ENCODE results near the gene TCERG1L. TPM values are rescaled to one million over a fixed set of nuclear protein-coding genes. Genes with fewer than 3 reads are reported as not detected.

TCERG1L gene
- total RNA-seq, 1 donor from 2014 or later, result not detected

DNA sequence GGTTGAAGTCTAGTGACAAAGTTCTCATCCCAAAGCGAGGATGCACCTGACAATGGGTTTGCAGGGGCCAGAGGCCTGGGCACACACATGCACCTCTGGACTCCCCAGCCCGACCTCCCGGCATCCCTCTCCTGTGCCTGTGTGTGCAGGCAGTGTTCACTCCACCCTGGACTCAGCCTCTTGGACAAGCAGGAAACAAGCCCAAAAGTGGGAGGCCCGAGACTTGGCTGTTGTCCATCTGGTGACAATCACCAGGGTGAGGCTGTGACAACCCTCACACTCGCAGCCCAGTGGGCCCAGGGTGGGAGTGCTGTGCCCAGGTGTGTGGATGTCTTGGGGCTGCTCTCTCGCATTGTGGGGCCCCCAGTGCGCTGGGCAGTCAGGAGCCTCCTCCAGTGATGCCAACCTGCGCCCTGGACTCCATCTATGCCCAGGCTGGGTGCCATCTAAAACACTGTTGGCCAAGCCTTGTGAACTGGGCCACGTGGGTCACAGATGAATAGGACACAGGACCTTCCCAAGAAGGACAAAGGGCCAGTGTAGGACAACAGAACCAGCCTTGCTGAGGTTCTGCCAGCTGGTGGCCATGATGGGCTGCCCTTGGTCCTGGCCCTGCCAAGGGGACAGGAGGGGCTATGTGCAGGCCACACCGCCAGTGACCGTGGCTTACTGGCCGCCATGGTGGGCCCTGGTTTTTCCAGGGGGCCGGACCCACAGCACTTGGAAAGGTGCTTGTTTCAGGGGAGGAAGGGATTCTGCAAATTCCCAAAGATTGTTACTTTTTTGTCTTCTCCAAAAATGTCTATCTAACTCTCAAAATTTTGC, 144.3 kb downstream of the TCERG1L start:
- no peak overlapping the region for H3K27ac ChIP-seq
- intact Hi-C loops (cut with DNase I), result no loop called here
- H3K9me3 ChIP-seq, result no peaks in the 10 kb centered on the region
- no peak overlapping the region for H3K4me3 ChIP-seq
- TF ChIP-seq POLR2A (IDR thresholded peaks at IDR 0.05) (no peak), POLR2AphosphoS5 (IDR thresholded peaks at IDR 0.05; ENCODE audit: insufficient read depth in 1 of 2, low read depth in 1 of 2) (no peak)
- TF ChIP-seq, protein P1, sequence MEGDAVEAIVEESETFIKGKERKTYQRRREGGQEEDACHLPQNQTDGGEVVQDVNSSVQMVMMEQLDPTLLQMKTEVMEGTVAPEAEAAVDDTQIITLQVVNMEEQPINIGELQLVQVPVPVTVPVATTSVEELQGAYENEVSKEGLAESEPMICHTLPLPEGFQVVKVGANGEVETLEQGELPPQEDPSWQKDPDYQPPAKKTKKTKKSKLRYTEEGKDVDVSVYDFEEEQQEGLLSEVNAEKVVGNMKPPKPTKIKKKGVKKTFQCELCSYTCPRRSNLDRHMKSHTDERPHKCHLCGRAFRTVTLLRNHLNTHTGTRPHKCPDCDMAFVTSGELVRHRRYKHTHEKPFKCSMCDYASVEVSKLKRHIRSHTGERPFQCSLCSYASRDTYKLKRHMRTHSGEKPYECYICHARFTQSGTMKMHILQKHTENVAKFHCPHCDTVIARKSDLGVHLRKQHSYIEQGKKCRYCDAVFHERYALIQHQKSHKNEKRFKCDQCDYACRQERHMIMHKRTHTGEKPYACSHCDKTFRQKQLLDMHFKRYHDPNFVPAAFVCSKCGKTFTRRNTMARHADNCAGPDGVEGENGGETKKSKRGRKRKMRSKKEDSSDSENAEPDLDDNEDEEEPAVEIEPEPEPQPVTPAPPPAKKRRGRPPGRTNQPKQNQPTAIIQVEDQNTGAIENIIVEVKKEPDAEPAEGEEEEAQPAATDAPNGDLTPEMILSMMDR (IDR thresholded peaks at IDR 0.05), result no peak
- no peaks in the 10 kb centered on the region for H3K4me1 ChIP-seq
- no peaks in the 10 kb centered on the region for H3K36me3 ChIP-seq
- peak in 1 of 2 donors; percentile 92 for DNase-seq (ENCODE audit: extremely low spot score in 2 of 2)
- no peaks in the 10 kb centered on the region for H3K27me3 ChIP-seq

DNA sequence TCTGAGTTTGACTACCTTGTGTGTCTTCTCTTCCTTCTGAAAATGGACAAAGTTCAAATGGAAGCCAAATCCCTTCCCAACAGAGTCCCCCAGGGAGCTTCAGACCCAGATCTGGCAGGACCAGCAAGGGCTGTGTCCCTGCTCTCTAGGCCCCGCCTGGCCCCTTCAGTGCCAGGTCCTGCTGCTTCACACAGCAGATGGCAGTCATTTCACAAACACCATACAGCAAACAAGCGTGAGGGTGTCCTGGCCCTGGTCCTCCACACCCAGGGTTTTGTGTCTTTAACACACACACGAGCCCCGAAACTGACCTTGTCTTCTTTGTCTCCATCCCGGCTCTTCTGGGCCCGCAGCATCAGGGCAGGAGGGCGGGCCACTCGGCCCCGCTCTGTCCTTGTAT, 145.0 kb downstream of the TCERG1L start:
- H3K9me3 ChIP-seq, result no peaks in the 10 kb centered on the region
- no peaks in the 10 kb centered on the region for H3K4me1 ChIP-seq
- no peaks in the 10 kb centered on the region for H3K27me3 ChIP-seq
- TF ChIP-seq, protein P1 (IDR thresholded peaks at IDR 0.05), result no peak
- TF ChIP-seq POLR2A (IDR thresholded peaks at IDR 0.05) (no peak), POLR2AphosphoS5 (IDR thresholded peaks at IDR 0.05; ENCODE audit: insufficient read depth in 1 of 2, low read depth in 1 of 2) (no peak)
- intact Hi-C loops (cut with DNase I), result no loop called here
- H3K4me3 ChIP-seq, result no peak overlapping the region
- H3K36me3 ChIP-seq, result no peaks in the 10 kb centered on the region
- DNase-seq (ENCODE audit: extremely low spot score in 2 of 2), result no peak
- H3K27ac ChIP-seq, result no peak overlapping the region

DNA sequence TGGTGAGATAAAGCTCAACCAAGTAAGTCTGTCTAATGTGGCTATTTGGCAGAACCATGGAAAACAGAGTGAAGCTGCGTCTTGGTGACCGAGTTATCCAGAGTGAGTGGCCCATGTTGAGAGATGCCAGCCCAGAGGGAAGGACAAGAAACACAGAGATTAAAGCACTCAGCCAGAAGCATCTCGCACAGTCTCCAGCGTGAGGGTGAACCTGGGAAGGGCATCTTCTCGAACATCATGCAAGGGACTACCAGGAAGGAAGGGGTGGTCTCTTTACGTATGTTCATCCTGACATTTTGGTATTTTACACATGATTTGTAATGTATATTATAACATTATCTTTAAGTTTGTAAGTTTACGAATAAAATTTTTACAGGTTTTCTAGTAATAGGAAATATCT, 146.4 kb downstream of the TCERG1L start:
- Histone ChIP-seq H3K27me3 (no peaks in the 10 kb centered on the region), H3K27ac (no peak overlapping the region), H3K9me3 (no peaks in the 10 kb centered on the region), H3K4me1 (no peaks in the 10 kb centered on the region), H3K4me3 (no peak overlapping the region), H3K36me3 (no peaks in the 10 kb centered on the region)
- intact Hi-C loops (cut with DNase I), result no loop called here
- no peak for TF ChIP-seq POLR2A (IDR thresholded peaks at IDR 0.05)
- TF ChIP-seq, protein P1 (IDR thresholded peaks at IDR 0.05), result no peak
- TF ChIP-seq POLR2AphosphoS5 (IDR thresholded peaks at IDR 0.05; ENCODE audit: insufficient read depth in 1 of 2, low read depth in 1 of 2), result no peak
- DNase-seq (ENCODE audit: extremely low spot score in 2 of 2), result no peak

DNA sequence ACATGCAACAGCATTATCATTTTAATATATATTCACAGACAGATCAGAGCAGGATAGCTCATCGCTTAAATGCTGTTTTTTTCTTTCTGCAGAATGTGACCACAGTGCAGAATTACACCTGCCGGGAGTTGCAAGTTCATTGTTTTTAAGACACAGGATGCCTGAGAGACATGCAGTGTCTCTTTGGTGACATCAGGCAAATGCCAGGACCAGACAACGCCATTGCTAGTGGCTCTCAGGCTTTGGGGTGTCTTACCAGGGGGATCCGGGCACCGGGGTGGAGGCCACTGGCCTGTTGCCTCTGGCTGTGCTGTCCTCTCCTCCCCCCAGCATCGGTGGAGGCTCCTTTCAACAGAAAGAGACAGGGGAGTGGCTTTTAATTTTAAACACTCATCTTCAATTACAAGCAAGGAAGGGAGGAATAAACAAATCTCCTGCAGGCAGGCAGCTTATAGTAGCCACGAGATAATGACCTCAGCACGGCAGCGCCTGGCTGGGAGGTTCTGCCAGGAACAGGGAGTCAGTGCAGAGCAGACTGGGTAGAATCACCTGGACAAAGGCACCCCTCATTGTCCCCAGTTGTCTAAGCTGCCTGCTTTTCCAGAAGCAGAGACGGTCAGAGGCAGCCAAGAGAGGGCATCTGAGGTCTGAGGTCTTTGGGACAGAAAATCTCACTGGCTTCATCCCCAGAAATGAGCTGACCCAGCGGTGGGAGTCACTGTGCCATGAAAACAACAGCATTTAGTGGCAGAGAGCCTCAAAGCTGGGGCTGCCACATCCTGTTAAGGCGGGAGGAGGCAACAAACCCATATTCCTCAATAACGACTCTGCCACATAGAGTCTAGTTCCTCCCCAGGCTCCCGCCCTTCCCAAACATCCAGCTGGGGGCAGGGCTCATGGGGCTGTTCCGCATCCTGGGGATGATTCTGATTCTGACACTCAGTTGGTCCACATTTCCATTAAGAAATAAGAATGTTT, 148.4 kb downstream of the TCERG1L start:
- H3K4me3 ChIP-seq, result no peak overlapping the region
- H3K36me3 ChIP-seq, result no peaks in the 10 kb centered on the region
- no peak overlapping the region for H3K27ac ChIP-seq
- TF ChIP-seq POLR2A (IDR thresholded peaks at IDR 0.05), result no peak
- no peak for TF ChIP-seq POLR2AphosphoS5 (IDR thresholded peaks at IDR 0.05; ENCODE audit: insufficient read depth in 1 of 2, low read depth in 1 of 2)
- TF ChIP-seq, protein P1 (IDR thresholded peaks at IDR 0.05), result no peak
- intact Hi-C loops (cut with DNase I), result no loop called here
- H3K9me3 ChIP-seq, result no peaks in the 10 kb centered on the region
- H3K4me1 ChIP-seq, result no peaks in the 10 kb centered on the region
- no peak for DNase-seq (ENCODE audit: extremely low spot score in 2 of 2)
- no peaks in the 10 kb centered on the region for H3K27me3 ChIP-seq
